GM12892 (cell line): ENCODE data around the gene ARHGEF17.

Experiments
- POLR2A ChIP-seq: IDR thresholded peaks from 2 replicates; pipeline ENCODE4 v1.6.1; 2011; ENCODE audit warnings: low read depth, low read length, control low read depth
- POLR2AphosphoS5 ChIP-seq: IDR thresholded peaks from 2 replicates; pipeline ENCODE4 v1.6.1; 2011; ENCODE audit warnings: low read depth, low read length, control low read depth

DNA sequence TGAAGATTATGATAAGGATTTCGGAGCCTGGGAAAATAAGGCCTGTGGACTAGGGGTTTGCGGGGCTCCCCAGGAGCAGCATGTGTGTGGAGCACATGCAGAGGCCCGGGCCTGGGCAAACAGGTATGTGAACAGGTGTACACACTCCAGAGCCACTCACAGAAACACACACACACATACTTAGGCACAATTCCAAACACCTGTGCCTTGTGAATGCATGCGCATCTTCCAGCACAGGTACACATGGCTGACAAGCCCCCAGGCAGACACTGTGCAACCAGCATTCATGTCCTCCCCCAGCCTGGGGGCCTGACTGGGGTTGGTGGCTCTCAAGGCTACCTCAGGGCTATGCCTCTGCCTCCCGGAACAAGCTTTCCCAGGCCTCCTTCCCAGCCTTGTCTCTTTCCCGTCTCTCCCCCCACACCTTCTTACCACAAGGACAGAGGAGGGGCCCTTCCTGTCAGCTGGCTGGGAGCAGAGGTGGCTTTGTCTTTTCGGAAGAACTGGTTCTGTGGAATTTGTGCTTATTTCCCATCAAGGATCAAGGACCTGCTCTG, 38.5 kb upstream of the ARHGEF17 start:
- TF ChIP-seq POLR2AphosphoS5 (no peak), POLR2A (no peak)
